Measurements from ENCODE around the gene EN1. TPM values are rescaled to one million over a fixed set of nuclear protein-coding genes. Genes with fewer than 3 reads are reported as not detected.

EN1 gene
- total RNA-seq, 1 donor = 0.63 TPM

GRCh38 chr2:118851650-118852049 lies 4.2 kb upstream of the EN1 start:
- H3K4me3 ChIP-seq (ENCODE audit: low read depth, low read length) = no peak overlapping the region
- no peak for DNase-seq (ENCODE audit: low read depth)
- TF ChIP-seq CTCF (IDR thresholded peaks at IDR 0.05; ENCODE audit: insufficient read depth, low read length) = no peak

GRCh38 chr2:118850901-118851415 lies 3.5 kb upstream of the EN1 start:
- DNase-seq (ENCODE audit: low read depth) = no peak
- no peak overlapping the region for H3K4me3 ChIP-seq (ENCODE audit: low read depth, low read length)
- no peak for TF ChIP-seq CTCF (IDR thresholded peaks at IDR 0.05; ENCODE audit: insufficient read depth, low read length)

- TF ChIP-seq CTCF (IDR thresholded peaks at IDR 0.05; ENCODE audit: insufficient read depth, low read length) = no peak
Measured at GRCh38 chr2:118850168-118850900, 2.9 kb upstream of the EN1 start.

GRCh38 chr2:118849226-118850167 lies 2.0 kb upstream of the EN1 start:
- DNase-seq (ENCODE audit: low read depth) = no peak
- TF ChIP-seq CTCF (IDR thresholded peaks at IDR 0.05; ENCODE audit: insufficient read depth, low read length) = no peak
- no peak overlapping the region for H3K4me3 ChIP-seq (ENCODE audit: low read depth, low read length)

More at GRCh38 chr2:118850168-118850900, 2.9 kb upstream of the EN1 start:
- no peak for DNase-seq (ENCODE audit: low read depth)
- no peak overlapping the region for H3K4me3 ChIP-seq (ENCODE audit: low read depth, low read length)

GRCh38 chr2:118848381-118849225 lies 1.2 kb upstream of the EN1 start:
- no peak for TF ChIP-seq CTCF (IDR thresholded peaks at IDR 0.05; ENCODE audit: insufficient read depth, low read length)
- peak overlapping the region; percentile 14 for H3K4me3 ChIP-seq (ENCODE audit: low read depth, low read length)
- DNase-seq (ENCODE audit: low read depth) = no peak

GRCh38 chr2:118847762-118848172 lies 319 bp upstream of the EN1 start:
- peak; percentile 88 for DNase-seq (ENCODE audit: low read depth)

More at GRCh38 chr2:118847762-118848172, 319 bp upstream of the EN1 start:
- H3K4me3 ChIP-seq (ENCODE audit: low read depth, low read length) = peak overlapping the region; percentile 35
- no peak for TF ChIP-seq CTCF (IDR thresholded peaks at IDR 0.05; ENCODE audit: insufficient read depth, low read length)

Measured in fibroblast of the aortic adventitia (primary cell).